Loucy (cell line): ENCODE data around the gene SLC22A25.

Source experiments
- CTCF ChIP-seq: fragments of 200-600 bp; sonication (generic); conservative IDR thresholded peaks from 2 replicates; pipeline ENCODE4 v1.5.1; 2014; ENCODE audit warnings: mild to moderate bottlenecking, antibody characterized with exemption, low read length
- EZH2phosphoT487 ChIP-seq: fragments of 200-600 bp; IDR thresholded peaks from 2 replicates; pipeline ENCODE4 v1.6.1; 2018; ENCODE audit warnings: antibody characterized with exemption, mild to moderate bottlenecking, moderate library complexity, borderline replicate concordance

GRCh38 chr11:63262547-63262946 is 19.1 kb upstream of the SLC22A25 start:
- no peak for TF ChIP-seq CTCF
- no peak for TF ChIP-seq EZH2phosphoT487
